Osteocyte (in vitro differentiated cells): Measurements from ENCODE around the gene GOT2. TPM values are rescaled to one million over a fixed set of nuclear protein-coding genes. Genes with fewer than 3 reads are reported as not detected.
"Not testable (repeated sequence)": the region's sequence is repeated elsewhere in the genome, so short reads cannot be mapped to it uniquely, and the experiment has no call there.

Experiments
- DNase-seq: peaks from one replicate; pipeline ENCODE4 v3.0.0; 2021; ENCODE audit warnings: mixed read lengths; ENCODE audit not compliant: unreplicated experiment; ENCODE audit errors: extremely low spot score
- H3K27ac Mint-ChIP-seq: one replicate; pipeline ENCODE4 v1.8.0; 2021; ENCODE audit warnings: mild to moderate bottlenecking, mixed read lengths; ENCODE audit not compliant: unreplicated experiment
- H3K27me3 Mint-ChIP-seq: one replicate; pipeline ENCODE4 v1.8.0; 2021; ENCODE audit warnings: mixed read lengths; ENCODE audit not compliant: unreplicated experiment
- H3K36me3 Mint-ChIP-seq: one replicate; pipeline ENCODE4 v1.8.0; 2021; ENCODE audit warnings: mixed read lengths; ENCODE audit not compliant: unreplicated experiment
- H3K4me1 Mint-ChIP-seq: one replicate; pipeline ENCODE4 v1.8.0; 2021; ENCODE audit warnings: mixed read lengths; ENCODE audit not compliant: unreplicated experiment
- H3K4me3 Mint-ChIP-seq: one replicate; pipeline ENCODE4 v1.8.0; 2021; ENCODE audit warnings: mild to moderate bottlenecking, moderate library complexity, mixed read lengths; ENCODE audit not compliant: unreplicated experiment
- H3K9me3 Mint-ChIP-seq: one replicate; pipeline ENCODE4 v1.8.0; 2021; ENCODE audit warnings: mixed read lengths; ENCODE audit not compliant: unreplicated experiment
- total RNA-seq: library from RNA; stranded (reverse); gene quantifications from 2 replicates; pipeline ENCODE4 v1.2.1, GENCODE V29; 2021
- TF ChIP-seq, protein P1 (sequence below): fragments of 200-600 bp; sonication (generic); IDR thresholded peaks from 2 replicates; pipeline ENCODE4 v1.5.0; 2021; ENCODE audit warnings: antibody characterized with exemption, mild to moderate bottlenecking, moderate library complexity

The GOT2 gene
- total RNA-seq, 1 donor from 2014 or later = 58.4 TPM

DNA sequence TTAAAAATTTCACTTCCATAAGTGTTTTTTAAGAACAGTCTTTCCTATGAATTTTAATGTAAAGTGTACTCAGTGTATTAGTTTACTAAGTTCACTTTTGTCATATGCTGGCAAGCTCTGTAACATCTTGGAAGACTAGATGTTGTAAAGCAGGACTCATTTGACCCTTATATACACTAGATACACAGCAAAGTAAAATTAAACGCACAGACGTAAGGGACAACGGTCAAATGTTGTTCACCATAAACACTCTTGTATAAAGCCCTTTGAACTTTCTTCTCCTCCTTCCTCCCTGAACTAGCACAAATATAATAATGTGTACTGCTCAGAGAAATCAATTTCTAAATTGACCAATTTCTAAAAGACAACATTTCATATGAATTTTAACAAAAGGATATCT, 7.0 kb upstream of the GOT2 start:
- no peak for DNase-seq
- TF ChIP-seq, protein P1, sequence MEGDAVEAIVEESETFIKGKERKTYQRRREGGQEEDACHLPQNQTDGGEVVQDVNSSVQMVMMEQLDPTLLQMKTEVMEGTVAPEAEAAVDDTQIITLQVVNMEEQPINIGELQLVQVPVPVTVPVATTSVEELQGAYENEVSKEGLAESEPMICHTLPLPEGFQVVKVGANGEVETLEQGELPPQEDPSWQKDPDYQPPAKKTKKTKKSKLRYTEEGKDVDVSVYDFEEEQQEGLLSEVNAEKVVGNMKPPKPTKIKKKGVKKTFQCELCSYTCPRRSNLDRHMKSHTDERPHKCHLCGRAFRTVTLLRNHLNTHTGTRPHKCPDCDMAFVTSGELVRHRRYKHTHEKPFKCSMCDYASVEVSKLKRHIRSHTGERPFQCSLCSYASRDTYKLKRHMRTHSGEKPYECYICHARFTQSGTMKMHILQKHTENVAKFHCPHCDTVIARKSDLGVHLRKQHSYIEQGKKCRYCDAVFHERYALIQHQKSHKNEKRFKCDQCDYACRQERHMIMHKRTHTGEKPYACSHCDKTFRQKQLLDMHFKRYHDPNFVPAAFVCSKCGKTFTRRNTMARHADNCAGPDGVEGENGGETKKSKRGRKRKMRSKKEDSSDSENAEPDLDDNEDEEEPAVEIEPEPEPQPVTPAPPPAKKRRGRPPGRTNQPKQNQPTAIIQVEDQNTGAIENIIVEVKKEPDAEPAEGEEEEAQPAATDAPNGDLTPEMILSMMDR = no peak
- Mint-ChIP-seq H3K27ac (no peak overlapping the region), H3K4me3 (no peak overlapping the region), H3K9me3 (no peaks in the 10 kb centered on the region), H3K27me3 (peaks cover 19% of the 10 kb centered on the region), H3K4me1 (no peaks in the 10 kb centered on the region), H3K36me3 (no peaks in the 10 kb centered on the region)

GRCh38 chr16:58738672-58739296, 4.7 kb upstream of the GOT2 start:
- DNase-seq = no peak
- TF ChIP-seq, protein P1 = no peak
- no peaks in the 10 kb centered on the region for H3K36me3 Mint-ChIP-seq
- peaks cover 6% of the 10 kb centered on the region for H3K4me1 Mint-ChIP-seq
- no peak overlapping the region for H3K4me3 Mint-ChIP-seq
- no peaks in the 10 kb centered on the region for H3K9me3 Mint-ChIP-seq
- peaks cover 19% of the 10 kb centered on the region for H3K27me3 Mint-ChIP-seq
- no peak overlapping the region for H3K27ac Mint-ChIP-seq

DNA sequence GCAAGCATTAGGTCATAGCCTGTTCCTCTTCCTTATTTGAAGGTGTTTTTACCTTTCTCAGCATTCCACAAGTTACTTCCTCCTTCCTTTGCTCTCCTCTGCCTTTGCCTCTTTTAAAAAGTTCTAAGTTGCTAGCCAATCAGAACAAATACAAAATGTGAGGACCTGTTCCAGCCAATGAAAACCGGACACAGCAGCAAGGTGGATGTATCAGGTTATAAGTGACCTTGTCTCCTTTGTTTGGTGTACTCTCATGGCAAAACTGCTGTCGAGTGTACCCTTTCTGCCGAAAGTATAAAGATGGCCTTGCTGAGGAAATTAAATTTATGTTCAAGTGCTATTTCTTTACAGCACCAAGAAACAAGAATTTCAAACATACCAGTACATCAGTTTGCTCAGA, 2.2 kb upstream of the GOT2 start:
- not testable (repeated sequence) for H3K4me3 Mint-ChIP-seq, DNase-seq, H3K36me3 Mint-ChIP-seq, H3K9me3 Mint-ChIP-seq, H3K27ac Mint-ChIP-seq
- H3K27me3 Mint-ChIP-seq = peaks cover 16% of the 10 kb centered on the region
- peaks cover 21% of the 10 kb centered on the region for H3K4me1 Mint-ChIP-seq

GRCh38 chr16:58734459-58734787, 307 bp upstream of the GOT2 start:
- Mint-ChIP-seq H3K4me1 (peaks cover 21% of the 10 kb centered on the region), H3K27me3 (peaks cover 11% of the 10 kb centered on the region), H3K9me3 (no peaks in the 10 kb centered on the region), H3K36me3 (no peaks in the 10 kb centered on the region), H3K27ac (peak overlapping the region; percentile 91), H3K4me3 (peak overlapping the region; percentile 100)
- TF ChIP-seq, protein P1 = no peak
- no peak for DNase-seq

GRCh38 chr16:58733248-58733670, 857 bp downstream of the GOT2 start:
- TF ChIP-seq, protein P1 = no peak
- H3K4me1 Mint-ChIP-seq = peaks cover 21% of the 10 kb centered on the region
- peak overlapping the region; percentile 81 for H3K4me3 Mint-ChIP-seq
- DNase-seq = no peak
- no peaks in the 10 kb centered on the region for H3K36me3 Mint-ChIP-seq
- peak overlapping the region; percentile 68 for H3K27ac Mint-ChIP-seq
- no peaks in the 10 kb centered on the region for H3K9me3 Mint-ChIP-seq
- peaks cover 3% of the 10 kb centered on the region for H3K27me3 Mint-ChIP-seq
